K562 treated with DMSO at 1 percent for 48 hours (cell line): Measurements from ENCODE around the gene CCDC182. TPM values are rescaled to one million over a fixed set of nuclear protein-coding genes. Genes with fewer than 3 reads are reported as not detected.

Experiments used
- total RNA-seq: library from RNA; unstranded; fragments of 300-600 nt; gene quantifications from 2 replicates; pipeline ENCODE4 v1.2.3, GENCODE V29; 2022; ENCODE audit warnings: low replicate concordance; ENCODE audit errors: extremely low read depth

CCDC182 gene
- not detected in 2 replicates for total RNA-seq

DNA sequence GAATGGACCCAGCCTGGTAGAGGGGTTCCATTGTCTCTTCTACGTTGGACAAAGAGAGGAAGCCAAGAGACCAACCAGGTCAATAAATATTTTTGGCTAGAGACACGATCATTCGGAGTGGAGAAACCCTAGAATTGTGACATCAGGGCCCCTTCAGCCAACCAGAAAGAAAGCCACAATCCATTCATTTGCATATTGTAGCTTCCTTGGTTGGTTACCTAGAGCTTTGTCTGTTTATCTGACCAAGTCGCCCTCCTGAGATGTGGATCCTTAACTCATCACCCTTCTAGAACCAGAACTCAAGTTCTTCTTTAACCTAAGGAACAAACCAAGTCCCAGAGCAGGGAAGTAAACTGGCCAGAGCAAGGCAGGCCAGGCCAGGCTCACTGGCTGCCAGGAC, at the start of gene CCDC182:
Gene CCDC182 (minus strand): TSS at position 58 of the 400 bp plus-strand sequence. CDS start 27 bp downstream, at position 31.

Other genes with a start within 250 kb of the CCDC182 start
- gene MRPS23, start 104.7 kb upstream of the CCDC182 start, total RNA-seq, result not detected in 2 replicates
- not detected in 2 replicates for gene CUEDC1, start 210.1 kb upstream of the CCDC182 start, total RNA-seq
- gene VEZF1, start 243.0 kb upstream of the CCDC182 start, total RNA-seq, result not detected in 2 replicates